GM23248 (cell line): Measurements from ENCODE around the gene HADHA. TPM values are rescaled to one million over a fixed set of nuclear protein-coding genes. Genes with fewer than 3 reads are reported as not detected.

Source experiments
- DNase-seq: peaks from one replicate; pipeline ENCODE4 v3.0.0-alpha.2; 2015
- H2AFZ ChIP-seq: fragments of 200-600 bp; sonication (generic); 2 replicates; pipeline ENCODE4 v1.6.1; 2016; ENCODE audit warnings: antibody characterized with exemption
- H3F3A ChIP-seq: fragments of 200-600 bp; sonication (generic); 2 replicates; pipeline ENCODE4 v1.6.1; 2016; ENCODE audit warnings: mild to moderate bottlenecking, antibody characterized with exemption, mixed run types; ENCODE audit not compliant: insufficient read depth
- H3K27ac ChIP-seq: fragments of 200-600 bp; sonication (generic); 2 replicates; pipeline ENCODE4 v1.5.1; 2016; ENCODE audit warnings: mild to moderate bottlenecking
- H3K27me3 ChIP-seq: fragments of 200-600 bp; sonication (generic); replicated peaks from 2 replicates; pipeline ENCODE4 v1.6.1; 2016; ENCODE audit warnings: mild to moderate bottlenecking; ENCODE audit not compliant: insufficient read depth
- H3K36me3 ChIP-seq: fragments of 200-600 bp; sonication (generic); 2 replicates; pipeline ENCODE4 v1.6.1; 2016; ENCODE audit warnings: low read depth, mild to moderate bottlenecking
- H3K4me1 ChIP-seq: fragments of 200-600 bp; sonication (generic); 2 replicates; pipeline ENCODE4 v1.6.1; 2016; ENCODE audit warnings: mild to moderate bottlenecking; ENCODE audit not compliant: insufficient read depth
- H3K4me2 ChIP-seq: fragments of 200-600 bp; sonication (generic); one replicate; pipeline ENCODE4 v1.6.1; 2016; ENCODE audit warnings: mild to moderate bottlenecking; ENCODE audit not compliant: unreplicated experiment
- H3K4me3 ChIP-seq: fragments of 200-600 bp; sonication (generic); 2 replicates; pipeline ENCODE4 v1.5.1; 2016; ENCODE audit warnings: mild to moderate bottlenecking
- H3K79me2 ChIP-seq: fragments of 200-600 bp; sonication (generic); 2 replicates; pipeline ENCODE4 v1.6.1; 2016; ENCODE audit warnings: mild to moderate bottlenecking; ENCODE audit not compliant: insufficient read depth
- H3K9ac ChIP-seq: fragments of 200-600 bp; sonication (generic); 2 replicates; pipeline ENCODE4 v1.6.1; 2016; ENCODE audit warnings: mild to moderate bottlenecking
- H3K9me2 ChIP-seq: fragments of 200-600 bp; sonication (generic); 2 replicates; pipeline ENCODE4 v1.6.1; 2016; ENCODE audit warnings: mixed run types, mild to moderate bottlenecking, moderate library complexity; ENCODE audit not compliant: insufficient read depth
- H3K9me3 ChIP-seq: fragments of 200-600 bp; sonication (generic); one replicate; pipeline ENCODE4 v1.6.1; 2017; ENCODE audit warnings: low read depth
- H4K20me1 ChIP-seq: fragments of 200-600 bp; sonication (generic); 2 replicates; pipeline ENCODE4 v1.6.0; 2016; ENCODE audit not compliant: insufficient read depth
- EZH2 ChIP-seq: fragments of 200-600 bp; sonication (generic); IDR thresholded peaks from 2 replicates; pipeline ENCODE4 v1.6.1; 2018; ENCODE audit warnings: antibody characterized with exemption, mild to moderate bottlenecking; ENCODE audit not compliant: insufficient read depth, poor library complexity, severe bottlenecking
- EZH2phosphoT487 ChIP-seq: fragments of 200-600 bp; sonication (generic); IDR thresholded peaks from 2 replicates; pipeline ENCODE4 v1.6.1; 2018; ENCODE audit warnings: antibody characterized with exemption, moderate library complexity, mild to moderate bottlenecking, low read depth; ENCODE audit not compliant: insufficient read depth
- WGBS, 2 experiments: methylation state at CpG; one replicate each; pipeline ENCODE4 v1.1.6; 2015 to 2017; ENCODE audit warnings: low lambda C conversion rate in 2 of 2, low coverage in 1 of 2; ENCODE audit errors: missing lambda C conversion rate in 2 of 2; 5-methylcytosine and 5-hydroxymethylcytosine counted together
- in situ Hi-C: fragments of 300-500 bp; cut with MboI; formaldehyde crosslinking; loops from 2 replicates; pipeline ENCODE4 v1.15.0; 2020
- polyA plus RNA-seq: library from polyadenylated mRNA; unstranded; fragments of >200 nt; fragmentation: Nextera tagmentation; extraction: Ambion mirVana; gene quantifications from 2 replicates; pipeline ENCODE4 v1.2.1, GENCODE V29; 2016
- total RNA-seq: library from RNA; depleted of rRNA; stranded (reverse); fragments of >200 nt; shearing (Covaris generic); gene quantifications from 2 replicates; pipeline ENCODE4 v1.2.3, GENCODE V29; 2014

HADHA gene
- total and polyA plus RNA-seq, 2 experiments from 2014 or later, result 121 to 122 TPM

DNA sequence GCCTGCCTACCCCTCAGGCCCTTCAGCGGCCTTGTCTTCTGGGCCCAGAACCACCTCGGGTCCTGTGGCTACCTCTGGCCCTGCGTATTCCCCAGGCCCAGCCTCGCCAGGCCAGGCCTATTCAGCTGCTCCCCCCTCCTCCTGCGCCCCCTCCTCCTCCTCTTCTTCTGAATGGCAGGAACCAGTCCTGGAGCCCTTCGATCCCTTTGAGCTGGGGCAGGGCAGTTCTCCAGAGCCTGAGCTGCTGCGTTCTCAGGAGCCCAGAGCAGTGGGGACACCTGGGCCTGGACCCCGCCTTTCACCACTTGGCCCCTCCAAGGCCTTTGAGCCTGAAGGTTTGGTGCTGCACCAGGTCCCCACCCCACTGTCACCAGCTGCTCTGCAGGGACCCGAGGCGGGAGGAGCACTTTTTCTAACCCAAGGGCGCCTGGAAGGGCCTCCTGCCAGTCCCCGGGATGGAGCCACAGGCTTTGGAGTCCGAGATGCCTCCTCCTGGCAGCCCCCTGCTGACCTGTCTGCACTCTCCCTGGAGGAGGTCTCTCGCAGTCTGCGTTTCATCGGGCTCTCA is 56.8 kb downstream of the HADHA start:
- 0 out of 2 replicates have a peak, but pooled peaks cover 2% of the 10 kb centered on the region for H3K4me1 ChIP-seq
- H3K4me3 ChIP-seq, result no peak overlapping the region
- no peak overlapping the region for H3K27ac ChIP-seq
- H3K9me2 ChIP-seq, result no peaks in the 10 kb centered on the region
- H4K20me1 ChIP-seq, result no peaks in the 10 kb centered on the region
- H3K9ac ChIP-seq, result no peak overlapping the region
- H3K36me3 ChIP-seq, result 0 out of 2 replicates have a peak, but pooled peaks cover 4% of the 10 kb centered on the region
- H3F3A ChIP-seq, result no peaks in the 10 kb centered on the region
- no peaks in the 10 kb centered on the region for H3K9me3 ChIP-seq
- H3K27me3 ChIP-seq, result no peaks in the 10 kb centered on the region
- in situ Hi-C loops, result no loop called here
- no peak overlapping the region for H2AFZ ChIP-seq
- no peak overlapping the region for H3K4me2 ChIP-seq
- WGBS, 2 experiments, result 88 to 92% methylated on average over 16 of the region's 16 CpGs
- H3K79me2 ChIP-seq, result no peaks in the 10 kb centered on the region
- DNase-seq, result no peak
- no peak for TF ChIP-seq EZH2phosphoT487
- no peak for TF ChIP-seq EZH2

GRCh38 chr2:26187114-26187513 is 57.3 kb downstream of the HADHA start:
- no peak for TF ChIP-seq EZH2phosphoT487
- TF ChIP-seq EZH2, result no peak
- no peaks in the 10 kb centered on the region for H3K27me3 ChIP-seq
- H3K9ac ChIP-seq, result no peak overlapping the region
- no peaks in the 10 kb centered on the region for H4K20me1 ChIP-seq
- 0 out of 2 replicates have a peak, but pooled peaks cover 2% of the 10 kb centered on the region for H3K4me1 ChIP-seq
- H3K27ac ChIP-seq, result no peak overlapping the region
- H2AFZ ChIP-seq, result no peak overlapping the region
- WGBS, 2 experiments, result 93 to 96% methylated on average over 15 of the region's 15 CpGs
- no peaks in the 10 kb centered on the region for H3K9me2 ChIP-seq
- in situ Hi-C loops, result no loop called here
- no peaks in the 10 kb centered on the region for H3K9me3 ChIP-seq
- no peaks in the 10 kb centered on the region for H3K79me2 ChIP-seq
- H3K4me2 ChIP-seq, result no peak overlapping the region
- H3K4me3 ChIP-seq, result no peak overlapping the region
- H3F3A ChIP-seq, result no peaks in the 10 kb centered on the region
- no peak for DNase-seq
- 0 out of 2 replicates have a peak, but pooled peaks cover 4% of the 10 kb centered on the region for H3K36me3 ChIP-seq

DNA sequence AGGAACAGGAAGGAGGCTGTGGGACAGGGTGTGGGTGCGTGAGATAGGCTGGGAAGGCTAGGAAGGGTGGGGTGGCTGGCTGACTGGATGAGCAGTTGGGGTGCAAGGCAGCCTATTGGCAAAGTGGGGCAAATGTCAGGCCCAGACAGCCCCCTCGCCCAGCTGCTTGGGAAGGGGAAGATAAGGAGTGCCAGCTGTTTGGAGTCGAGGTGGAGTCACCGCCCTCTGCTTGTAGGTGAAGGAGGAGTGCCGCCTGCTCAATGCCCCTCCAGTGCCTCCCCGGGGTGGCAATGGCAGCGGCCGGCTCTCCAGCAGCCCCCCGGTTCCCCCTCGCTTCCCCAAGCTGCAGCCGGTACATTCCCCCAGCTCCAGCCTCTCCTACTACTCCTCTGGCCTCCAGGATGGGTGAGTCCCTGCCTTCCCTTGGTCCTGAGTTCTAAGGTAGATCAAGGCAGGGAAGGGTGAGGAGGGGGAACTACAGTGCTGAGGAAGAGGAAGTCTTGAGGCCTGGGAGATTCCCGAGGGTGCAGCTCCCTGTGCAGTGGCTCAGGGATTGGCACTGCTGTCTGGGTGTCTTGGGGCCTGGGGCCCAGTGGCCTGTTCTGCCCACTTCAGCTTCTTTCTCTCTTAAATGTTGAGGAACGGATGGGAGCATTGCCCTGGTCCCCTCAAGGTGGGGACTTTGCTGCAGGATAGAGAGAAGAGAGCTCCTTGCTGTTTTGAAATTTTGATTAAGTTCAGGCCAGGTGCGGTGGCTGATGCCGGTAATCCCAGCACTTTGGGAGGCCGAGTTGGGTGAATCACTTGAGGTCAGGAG is 58.3 kb downstream of the HADHA start:
- no peak for DNase-seq
- 78 to 79% methylated on average over 15 to 16 of the region's 16 CpGs for WGBS, 2 experiments
- in situ Hi-C loops, result no loop called here
- H3K9me2 ChIP-seq, result no peaks in the 10 kb centered on the region
- H3K36me3 ChIP-seq, result 0 out of 2 replicates have a peak, but pooled peaks cover 4% of the 10 kb centered on the region
- H4K20me1 ChIP-seq, result no peaks in the 10 kb centered on the region
- H3K4me3 ChIP-seq, result peak overlapping the region; percentile 91
- H3K4me2 ChIP-seq, result peak overlapping the region; percentile 86
- peak overlapping the region; percentile 90 for H3K9ac ChIP-seq
- H3K9me3 ChIP-seq, result no peaks in the 10 kb centered on the region
- no peaks in the 10 kb centered on the region for H3K79me2 ChIP-seq
- peak overlapping the region; percentile 94 for H2AFZ ChIP-seq
- H3F3A ChIP-seq, result no peaks in the 10 kb centered on the region
- 0 out of 2 replicates have a peak, but pooled peaks cover 2% of the 10 kb centered on the region for H3K4me1 ChIP-seq
- no peaks in the 10 kb centered on the region for H3K27me3 ChIP-seq
- no peak overlapping the region for H3K27ac ChIP-seq
- TF ChIP-seq EZH2, result no peak
- TF ChIP-seq EZH2phosphoT487, result no peak

- Histone ChIP-seq H3K27ac (peak overlapping the region; percentile 6; the same call in 1 of the 2 replicates), H3K4me2 (peak overlapping the region; percentile 86), H3K4me3 (peak overlapping the region; percentile 91), H3K27me3 (no peaks in the 10 kb centered on the region), H3K4me1 (0 out of 2 replicates have a peak, but pooled peaks cover 2% of the 10 kb centered on the region), H3F3A (no peaks in the 10 kb centered on the region), H3K9me3 (no peaks in the 10 kb centered on the region), H3K36me3 (no peaks in the 10 kb centered on the region), H2AFZ (peak overlapping the region; percentile 94), H3K9me2 (no peaks in the 10 kb centered on the region), H4K20me1 (no peaks in the 10 kb centered on the region), H3K9ac (peak overlapping the region; percentile 90), H3K79me2 (no peaks in the 10 kb centered on the region)
- peak; percentile 44 for DNase-seq
- TF ChIP-seq EZH2 (no peak), EZH2phosphoT487 (no peak)
- in situ Hi-C loops, result no loop called here
- 14 to 18% methylated on average over 14 to 20 of the region's 20 CpGs for WGBS, 2 experiments
Measured at GRCh38 chr2:26185304-26185928, 59.0 kb downstream of the HADHA start.
